AG09319 (cell line): Measurements from ENCODE around the gene CCT7.

Experiments used
- DNase-seq: peaks from one replicate; pipeline ENCODE4 v3.0.0-alpha.2; 2010; ENCODE audit warnings: low read depth; ENCODE audit errors: extremely low read depth
- TF ChIP-seq, protein P1 (sequence below): IDR thresholded peaks from 2 replicates; pipeline ENCODE4 v1.5.1; 2011; ENCODE audit warnings: low read depth, mild to moderate bottlenecking, inconsistent platforms, low read length, moderate library complexity

Gene CCT7

DNA sequence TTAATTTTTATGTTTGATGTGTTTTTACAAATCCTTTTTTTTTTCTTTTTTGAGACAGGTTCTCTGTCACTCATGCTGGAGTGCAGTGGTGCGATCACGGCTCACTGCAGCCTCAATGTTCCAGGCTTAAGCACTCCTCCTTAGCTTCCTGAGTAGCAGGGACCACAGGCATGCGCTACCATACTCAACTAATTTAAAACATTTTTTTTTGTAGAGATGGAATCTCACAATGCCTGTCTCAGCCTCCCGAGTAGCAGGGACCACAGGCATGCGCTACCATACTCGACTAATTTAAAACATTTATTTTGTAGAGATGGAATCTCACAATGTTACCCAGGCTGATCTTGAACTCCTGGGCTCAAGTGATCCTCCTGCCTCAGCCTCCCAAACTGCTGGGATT is 28.5 kb upstream of the CCT7 start:
- DNase-seq = no peak
- TF ChIP-seq, protein P1, sequence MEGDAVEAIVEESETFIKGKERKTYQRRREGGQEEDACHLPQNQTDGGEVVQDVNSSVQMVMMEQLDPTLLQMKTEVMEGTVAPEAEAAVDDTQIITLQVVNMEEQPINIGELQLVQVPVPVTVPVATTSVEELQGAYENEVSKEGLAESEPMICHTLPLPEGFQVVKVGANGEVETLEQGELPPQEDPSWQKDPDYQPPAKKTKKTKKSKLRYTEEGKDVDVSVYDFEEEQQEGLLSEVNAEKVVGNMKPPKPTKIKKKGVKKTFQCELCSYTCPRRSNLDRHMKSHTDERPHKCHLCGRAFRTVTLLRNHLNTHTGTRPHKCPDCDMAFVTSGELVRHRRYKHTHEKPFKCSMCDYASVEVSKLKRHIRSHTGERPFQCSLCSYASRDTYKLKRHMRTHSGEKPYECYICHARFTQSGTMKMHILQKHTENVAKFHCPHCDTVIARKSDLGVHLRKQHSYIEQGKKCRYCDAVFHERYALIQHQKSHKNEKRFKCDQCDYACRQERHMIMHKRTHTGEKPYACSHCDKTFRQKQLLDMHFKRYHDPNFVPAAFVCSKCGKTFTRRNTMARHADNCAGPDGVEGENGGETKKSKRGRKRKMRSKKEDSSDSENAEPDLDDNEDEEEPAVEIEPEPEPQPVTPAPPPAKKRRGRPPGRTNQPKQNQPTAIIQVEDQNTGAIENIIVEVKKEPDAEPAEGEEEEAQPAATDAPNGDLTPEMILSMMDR = no peak

DNA sequence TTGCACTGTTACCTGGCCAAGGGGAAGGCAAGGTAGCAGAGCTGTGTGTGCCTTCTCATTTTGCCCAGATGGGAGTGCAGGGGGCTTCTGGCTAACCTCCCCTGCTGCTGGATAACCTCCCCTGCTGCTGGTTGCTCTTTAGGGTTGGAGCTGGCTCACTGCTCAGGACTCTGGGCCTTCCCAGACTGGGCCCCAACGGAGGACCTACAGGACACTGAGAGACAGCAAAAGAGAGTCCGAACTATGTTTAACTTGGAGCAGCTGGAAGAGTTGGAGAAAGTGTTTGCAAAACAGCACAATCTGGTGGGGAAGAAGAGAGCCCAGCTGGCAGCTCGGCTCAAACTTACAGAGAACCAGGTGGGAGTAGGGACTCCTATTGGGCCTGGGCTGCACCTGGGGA is 25.9 kb upstream of the CCT7 start:
- DNase-seq = no peak
- TF ChIP-seq, protein P1 = no peak

DNA sequence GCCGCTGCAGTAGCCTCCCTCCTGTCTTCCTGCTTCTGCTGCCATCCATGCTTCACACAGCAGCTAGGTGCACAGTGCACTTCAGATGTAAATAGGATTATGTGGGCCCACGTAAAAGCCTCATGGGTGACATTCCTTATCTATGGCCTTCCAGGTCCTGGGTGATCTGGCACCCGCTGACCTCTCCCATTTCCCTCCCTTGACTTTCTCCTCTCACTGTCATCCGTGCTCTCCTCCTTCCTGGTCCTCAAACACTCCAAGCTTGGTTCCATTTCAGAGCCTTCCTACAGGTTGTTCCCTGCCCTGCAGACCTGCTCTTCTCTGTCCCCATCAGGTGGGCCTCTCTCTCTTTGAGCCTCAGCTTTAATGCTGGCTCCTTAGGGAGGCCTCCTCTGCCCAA is 24.1 kb upstream of the CCT7 start:
- TF ChIP-seq, protein P1 = no peak

DNA sequence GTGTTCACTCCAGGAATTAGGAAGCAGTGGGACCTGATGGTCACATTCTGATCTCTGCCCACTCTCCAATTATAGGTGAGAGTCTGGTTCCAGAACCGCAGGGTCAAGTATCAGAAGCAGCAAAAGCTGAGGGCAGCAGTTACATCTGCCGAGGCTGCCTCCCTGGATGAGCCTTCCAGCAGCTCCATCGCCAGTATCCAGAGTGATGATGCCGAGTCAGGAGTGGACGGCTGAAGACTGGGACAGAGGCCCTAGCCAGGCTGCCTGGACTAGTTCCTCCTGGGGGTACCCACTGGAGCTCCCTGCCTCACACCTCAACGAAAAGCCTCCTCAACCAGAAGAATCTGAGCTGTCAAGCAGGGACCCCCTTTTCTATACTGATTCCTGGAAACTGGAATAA is 23.4 kb upstream of the CCT7 start:
- DNase-seq = no peak
- TF ChIP-seq, protein P1 = no peak

More for the DNA sequence above, 24.1 kb upstream of the CCT7 start:
- DNase-seq = no peak

DNA sequence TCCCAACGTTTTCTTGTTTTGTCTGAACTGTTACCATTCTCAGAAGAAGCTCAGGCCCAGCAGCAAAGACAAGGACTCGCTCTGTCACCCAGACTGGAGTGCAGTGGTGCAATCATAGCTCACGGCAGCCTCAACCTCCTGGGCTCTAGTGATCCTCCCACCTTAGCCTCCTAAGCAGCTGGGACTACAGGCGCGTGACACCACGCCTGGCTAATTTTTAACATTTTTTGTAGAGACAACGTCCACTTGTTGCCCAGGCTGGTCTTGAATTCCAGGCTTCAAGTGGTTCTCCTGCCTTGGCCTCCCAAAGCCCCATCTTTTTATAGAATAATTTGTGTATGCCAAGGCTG is 22.0 kb upstream of the CCT7 start:
- DNase-seq = no peak
- TF ChIP-seq, protein P1 = no peak

DNA sequence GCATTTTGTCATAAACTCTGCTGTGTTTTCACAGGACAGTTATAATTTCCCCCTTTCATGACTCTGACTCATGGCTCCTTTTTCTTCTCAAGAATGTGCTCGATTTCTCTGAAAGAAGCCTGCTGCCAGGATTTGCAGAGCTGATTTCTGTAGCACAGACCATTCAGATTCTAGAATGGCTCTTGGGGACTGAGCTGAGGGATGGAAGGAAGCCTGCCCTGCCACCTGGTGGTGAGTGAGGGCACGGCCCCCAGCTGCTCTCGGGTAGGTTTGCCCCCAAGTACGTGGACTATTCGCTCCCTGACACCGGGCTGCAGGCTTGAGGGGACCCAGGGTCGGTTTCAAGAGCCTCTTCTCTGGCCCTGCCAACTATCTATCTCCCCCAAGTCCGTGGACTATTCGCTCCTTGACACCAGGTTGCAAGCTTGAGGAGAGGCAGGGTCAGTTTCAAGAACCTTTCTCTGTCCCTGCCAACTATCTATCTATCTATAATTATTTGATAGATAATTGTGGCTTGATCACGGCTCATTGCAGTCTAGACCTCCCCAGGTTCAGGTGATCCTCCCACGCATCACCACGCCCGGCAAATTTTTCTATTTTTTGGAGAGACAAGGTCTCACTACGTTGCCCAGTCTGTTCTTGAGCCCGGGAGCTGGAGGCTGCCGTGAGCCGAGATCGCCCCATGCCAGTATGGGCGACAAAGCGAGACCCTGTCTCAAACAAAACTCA is 21.5 kb upstream of the CCT7 start:
- TF ChIP-seq, protein P1 = peak; percentile 97
- peak; percentile 38 for DNase-seq

DNA sequence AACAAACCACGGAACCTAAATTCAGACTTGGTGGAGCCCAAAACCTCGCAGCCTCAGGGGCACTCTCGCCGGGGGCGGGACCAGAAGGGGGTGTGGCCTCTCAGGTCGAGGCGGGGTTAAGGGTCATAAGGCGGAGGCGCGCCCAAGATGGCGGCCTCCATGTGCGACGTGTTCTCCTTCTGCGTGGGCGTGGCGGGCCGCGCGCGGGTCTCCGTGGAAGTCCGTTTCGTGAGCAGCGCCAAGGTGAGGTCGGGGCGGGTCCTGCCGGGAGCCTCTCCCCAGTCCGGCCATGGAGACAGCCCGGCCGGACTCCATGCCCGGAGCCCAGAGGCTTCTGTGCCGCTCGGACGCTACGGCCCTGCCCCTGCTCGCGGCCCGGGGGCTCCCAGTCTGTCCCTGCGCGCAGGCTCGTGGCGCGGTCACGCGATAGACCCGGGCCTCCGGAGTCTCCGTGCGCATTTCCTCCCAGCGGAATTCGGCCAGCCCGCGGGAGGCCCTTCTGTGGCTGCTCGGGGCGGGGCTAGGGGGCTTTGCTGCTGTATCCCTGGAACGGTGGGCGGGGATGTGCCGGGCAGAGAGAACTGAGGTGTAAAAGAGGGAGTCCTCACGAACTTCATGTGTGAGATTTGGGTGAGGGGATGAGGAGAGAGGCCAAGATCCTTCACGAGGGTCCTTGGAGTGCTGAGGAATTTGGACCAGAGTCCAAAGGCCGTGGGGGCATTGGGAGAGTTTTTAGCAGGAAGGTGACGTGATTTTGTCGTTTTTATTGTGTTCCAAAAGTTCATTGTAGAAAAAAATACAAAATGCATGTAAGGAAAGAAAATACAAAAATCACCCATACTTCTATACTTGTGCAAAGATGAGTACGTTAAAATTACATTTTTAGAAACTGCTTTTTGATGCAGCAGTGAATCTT is 19.7 kb upstream of the CCT7 start, which contains the start of gene SMYD5:
TSS of gene SMYD5 (plus strand) at position 126 of the 916 bp plus-strand sequence. CDS start at position 148, 22 bp downstream.
- TF ChIP-seq, protein P1 = no peak
- DNase-seq = peak; percentile 55
